HTERT RPE-1 (cell line): ENCODE measurements around the gene SLC19A1.

Source experiments
- in situ Hi-C: fragments of 300-500 bp; cut with MboI; formaldehyde crosslinking; loops from 4 replicates; pipeline ENCODE4 v1.14.3; 2020; ENCODE audit warnings: low sequenced_read_pairs

SLC19A1 gene

GRCh38 chr21:45546636-45547544 lies 4.7 kb upstream of the SLC19A1 start:
- in situ Hi-C loops = no loop called here

- in situ Hi-C loops = no loop called here
Measured at GRCh38 chr21:45545691-45546531, 3.7 kb upstream of the SLC19A1 start.

- in situ Hi-C loops = no loop called here
Measured at GRCh38 chr21:45545236-45545570, 3.0 kb upstream of the SLC19A1 start.

DNA sequence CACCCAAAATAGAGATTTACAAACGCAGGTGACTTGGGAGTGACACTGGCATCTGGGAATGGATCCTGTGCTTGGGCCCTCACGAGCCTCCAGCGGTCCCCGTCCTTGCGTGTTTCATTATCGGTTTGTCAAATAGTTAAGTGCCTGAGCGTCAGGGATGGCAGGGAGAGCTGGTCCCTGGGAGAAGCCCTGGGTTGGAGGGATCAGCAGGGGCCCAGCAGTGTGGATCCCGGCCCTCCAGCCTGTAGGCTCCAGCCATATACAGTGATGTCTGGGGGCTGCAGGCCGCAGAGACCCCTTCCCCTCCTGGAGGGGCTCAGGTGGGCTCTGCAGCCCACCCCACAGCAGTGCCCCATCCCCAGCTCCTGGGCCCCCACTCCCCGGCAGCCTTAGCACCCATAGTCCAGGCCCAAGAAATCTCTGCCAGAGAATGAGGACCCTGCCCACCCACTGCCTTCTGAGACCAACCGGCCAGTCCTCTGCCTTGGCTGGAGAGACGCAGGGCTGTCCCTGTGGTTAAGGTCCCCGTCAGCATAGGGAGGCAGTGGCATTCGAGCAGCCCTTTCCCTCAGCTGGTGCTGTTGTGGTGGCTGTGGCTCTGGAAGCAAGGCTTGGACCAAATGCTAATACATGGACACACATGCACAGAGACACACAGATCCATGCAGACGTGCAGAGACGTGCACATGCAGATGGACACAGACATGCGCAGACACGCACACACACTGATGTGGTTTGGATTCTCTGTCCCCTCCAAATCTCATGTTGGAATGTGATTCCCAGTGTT lies 2.4 kb upstream of the SLC19A1 start:
- in situ Hi-C loops = no loop called here

DNA sequence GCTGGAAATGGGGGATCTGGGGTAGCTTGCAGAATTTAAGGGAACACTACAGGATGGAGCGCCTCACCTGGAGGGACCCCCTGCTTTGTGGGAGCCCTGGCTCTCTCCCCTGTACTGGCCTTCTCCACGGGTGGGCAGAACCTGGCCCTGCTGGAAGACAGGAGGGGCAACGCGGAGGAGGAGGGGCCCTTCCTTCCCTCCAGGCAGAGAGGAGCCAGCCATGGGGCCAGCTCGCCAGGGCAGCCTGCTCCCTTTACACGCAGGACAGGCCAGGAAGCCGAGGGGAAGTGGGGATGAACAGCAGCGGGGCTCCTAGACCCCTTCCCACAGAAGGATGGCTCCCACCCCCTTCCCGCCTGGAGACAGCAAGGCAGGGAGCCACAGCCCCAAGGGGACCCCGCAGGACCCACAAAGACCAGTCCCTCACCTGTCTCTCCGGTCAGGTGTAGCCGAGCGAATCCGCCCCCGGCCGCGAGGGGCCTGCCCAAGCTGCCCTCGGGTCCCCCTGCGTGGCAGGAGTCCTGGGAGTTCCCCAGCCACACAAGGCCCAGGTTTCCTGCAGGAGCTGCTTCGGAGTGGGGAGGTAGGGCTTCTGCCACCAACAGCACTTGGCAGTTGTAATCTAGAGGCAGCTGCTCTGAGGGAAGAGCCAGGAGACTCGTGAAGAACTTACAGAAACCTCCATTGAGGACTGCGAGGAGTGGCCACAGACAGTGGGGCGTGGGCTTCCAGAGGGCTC lies 1.6 kb upstream of the SLC19A1 start:
- in situ Hi-C loops = no loop called here

DNA sequence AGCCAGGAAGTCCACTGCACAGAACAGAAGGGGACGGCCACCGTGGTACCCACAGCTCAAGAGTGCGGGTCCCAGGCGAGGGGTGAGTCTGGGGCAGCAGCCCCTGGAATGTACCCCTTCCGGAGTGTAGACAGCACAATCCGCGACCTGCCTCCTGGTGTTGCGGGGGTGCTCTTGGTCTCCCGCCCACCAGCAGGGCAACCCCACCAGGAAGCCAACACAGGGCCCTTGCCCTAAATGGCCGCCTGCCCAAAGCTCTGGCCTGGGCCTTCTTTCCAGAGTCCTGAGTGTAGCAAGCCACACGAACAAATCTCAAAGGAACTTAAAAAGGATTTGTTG lies 1.1 kb upstream of the SLC19A1 start:
- in situ Hi-C loops = no loop called here

DNA sequence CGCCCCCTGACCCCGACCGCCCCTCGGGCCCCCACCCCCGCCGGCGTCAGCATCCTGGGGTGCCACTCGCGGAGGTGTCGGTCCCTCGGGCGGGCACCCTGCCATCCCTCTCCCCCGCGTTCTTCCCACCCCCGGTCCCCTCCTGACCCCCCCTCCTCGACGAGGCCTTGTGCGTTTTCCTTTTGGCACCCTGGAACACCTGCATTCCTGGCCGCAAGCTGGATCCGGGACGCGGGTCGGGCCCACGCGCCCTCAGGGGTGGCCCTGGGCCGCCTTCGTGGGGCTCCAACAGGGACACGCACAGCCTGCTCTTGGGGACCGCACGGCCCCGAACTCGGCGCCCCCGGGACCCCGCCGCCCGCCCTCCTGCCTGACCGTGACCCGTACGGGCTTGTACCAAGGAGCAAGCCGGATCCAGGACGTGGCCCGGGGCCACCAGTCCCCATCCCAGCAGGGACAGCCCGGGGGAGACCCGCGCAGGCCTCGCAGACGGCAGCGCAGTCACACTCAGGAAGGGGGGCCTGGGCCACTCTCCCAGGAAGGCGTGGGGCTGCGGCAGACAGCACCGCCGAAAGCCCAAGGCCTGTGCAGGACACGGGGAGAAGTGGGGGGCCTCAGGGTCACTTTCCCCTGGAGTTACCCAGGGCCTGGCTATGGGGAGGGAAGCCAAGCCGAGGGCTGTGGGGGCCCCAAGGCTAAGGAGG lies 579 bp upstream of the SLC19A1 start:
- in situ Hi-C loops = no loop called here

- in situ Hi-C loops = no loop called here
Measured at GRCh38 chr21:45541221-45542039, 810 bp downstream of the SLC19A1 start.

DNA sequence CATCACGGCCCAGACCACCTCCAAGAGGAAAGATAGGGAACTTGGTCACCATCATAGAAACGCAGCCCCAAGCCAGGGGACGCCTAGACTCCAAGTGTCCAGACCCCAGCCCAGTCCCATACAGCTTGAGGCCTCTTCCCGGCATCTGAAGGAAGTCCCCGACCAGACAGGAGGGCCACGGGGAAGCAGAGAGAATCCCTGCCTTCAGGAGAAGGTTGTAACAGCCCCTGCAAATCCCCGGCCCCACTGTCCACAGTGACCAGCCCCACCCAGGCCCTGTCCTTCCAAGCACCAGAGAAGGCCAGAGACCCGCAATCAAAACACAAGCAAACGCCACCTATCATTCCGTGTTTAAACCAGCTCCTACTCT lies 1.7 kb downstream of the SLC19A1 start:
- in situ Hi-C loops = no loop called here

DNA sequence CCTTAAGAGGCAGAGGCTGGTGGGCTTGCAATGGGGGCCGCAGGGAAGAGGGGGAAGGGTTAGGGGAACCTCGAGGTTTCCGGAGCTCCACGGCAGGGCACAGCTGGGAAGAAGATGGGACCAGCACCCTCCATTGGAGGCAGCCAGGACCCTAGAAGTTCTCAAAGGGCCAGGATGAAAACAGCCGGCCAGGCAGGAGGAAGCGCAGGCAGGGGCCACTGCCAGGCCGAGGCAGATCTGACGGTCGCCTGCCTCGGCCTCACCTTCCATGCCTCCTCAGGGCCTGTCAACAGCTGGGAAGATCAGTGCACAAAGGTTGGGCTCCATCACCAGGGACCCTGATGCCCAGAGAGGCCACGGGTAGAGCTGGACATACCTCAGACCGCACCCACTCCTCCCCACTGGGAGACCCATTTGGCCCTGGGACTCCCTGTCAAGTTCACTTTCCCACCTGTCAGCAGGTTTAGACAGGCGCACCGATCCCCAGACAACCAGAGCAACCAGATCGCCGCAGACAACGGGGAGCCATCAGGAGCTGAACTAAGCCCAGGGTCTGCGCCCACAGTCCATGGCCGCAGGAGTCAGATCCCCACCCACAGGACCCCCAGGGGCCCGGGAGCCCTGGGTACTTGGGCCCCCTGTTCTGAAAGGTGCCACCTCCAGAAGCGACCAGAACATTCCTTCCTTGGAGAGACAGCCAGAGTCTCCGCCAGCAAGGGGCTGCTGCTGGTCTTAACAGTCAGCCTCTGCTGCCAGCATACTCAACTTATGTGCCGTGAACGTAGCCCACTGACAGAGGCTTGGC lies 2.2 kb downstream of the SLC19A1 start:
- in situ Hi-C loops = no loop called here

DNA sequence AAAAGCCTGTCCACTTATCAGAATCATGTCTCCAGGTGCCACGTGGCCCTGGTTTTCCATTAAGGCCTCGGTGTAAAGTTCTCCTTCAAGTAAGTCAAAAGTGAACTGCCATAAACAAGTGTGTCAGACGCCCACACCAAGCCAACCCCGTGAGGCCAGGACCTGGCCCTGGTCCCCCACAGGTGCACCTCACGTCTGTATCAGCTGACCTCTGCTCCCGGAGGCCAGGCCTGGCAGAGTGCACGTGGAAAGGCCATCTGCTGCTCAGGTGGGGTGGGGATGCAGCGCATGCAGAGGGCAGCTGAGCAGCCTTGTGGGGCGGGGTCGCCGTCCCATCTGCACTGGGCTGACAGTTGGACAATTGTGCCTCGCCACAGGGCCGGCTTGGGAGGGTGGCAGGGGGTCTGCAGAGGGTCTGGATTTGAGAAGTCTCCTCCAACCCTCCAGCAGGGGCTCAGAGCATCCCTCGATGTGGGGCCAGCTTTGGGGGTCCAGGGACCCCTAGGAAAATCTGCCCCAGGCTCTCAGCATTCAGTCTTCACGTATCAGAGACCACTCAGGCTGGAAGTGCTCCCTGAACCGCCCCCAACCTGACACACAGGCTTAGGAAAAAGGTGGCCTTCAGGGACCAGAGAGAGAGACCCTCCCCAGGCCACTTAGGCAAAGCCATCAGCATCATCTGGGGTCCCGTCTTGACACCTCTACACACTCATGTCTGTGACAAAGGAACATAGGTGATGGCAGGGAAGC lies 3.0 kb downstream of the SLC19A1 start:
- in situ Hi-C loops = no loop called here

DNA sequence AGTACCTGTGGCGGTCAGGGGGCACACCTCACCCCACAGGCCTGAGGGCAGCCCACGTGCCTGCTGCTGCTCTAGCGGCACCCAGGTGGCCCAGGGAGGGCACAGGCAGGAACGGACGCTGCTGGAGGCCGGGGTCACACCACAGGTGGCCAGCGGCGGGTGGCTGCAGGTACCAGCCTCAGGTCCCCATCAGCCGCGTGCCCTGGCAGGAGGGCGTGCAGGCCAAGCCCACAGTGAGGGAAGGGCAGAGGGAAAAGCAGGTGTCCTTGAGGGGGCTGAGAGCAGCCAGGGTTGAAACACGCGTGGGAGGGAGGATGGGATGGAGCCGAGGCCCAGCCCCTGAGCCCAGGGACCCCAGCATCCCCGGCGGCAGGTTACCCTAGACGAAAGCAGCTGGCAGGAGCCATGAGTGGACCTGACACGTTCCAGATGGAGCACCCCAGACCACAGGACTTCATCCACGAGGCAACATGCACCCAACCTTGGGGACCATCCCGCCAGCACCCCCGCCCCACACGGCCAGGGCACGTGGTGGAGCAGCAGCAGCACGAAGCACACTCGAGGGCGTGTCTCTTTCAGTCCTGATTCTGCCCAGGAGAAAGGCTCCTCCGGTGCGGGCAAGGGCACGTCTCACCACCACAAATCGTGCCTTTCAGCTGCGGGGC lies 3.7 kb downstream of the SLC19A1 start:
- in situ Hi-C loops = no loop called here

DNA sequence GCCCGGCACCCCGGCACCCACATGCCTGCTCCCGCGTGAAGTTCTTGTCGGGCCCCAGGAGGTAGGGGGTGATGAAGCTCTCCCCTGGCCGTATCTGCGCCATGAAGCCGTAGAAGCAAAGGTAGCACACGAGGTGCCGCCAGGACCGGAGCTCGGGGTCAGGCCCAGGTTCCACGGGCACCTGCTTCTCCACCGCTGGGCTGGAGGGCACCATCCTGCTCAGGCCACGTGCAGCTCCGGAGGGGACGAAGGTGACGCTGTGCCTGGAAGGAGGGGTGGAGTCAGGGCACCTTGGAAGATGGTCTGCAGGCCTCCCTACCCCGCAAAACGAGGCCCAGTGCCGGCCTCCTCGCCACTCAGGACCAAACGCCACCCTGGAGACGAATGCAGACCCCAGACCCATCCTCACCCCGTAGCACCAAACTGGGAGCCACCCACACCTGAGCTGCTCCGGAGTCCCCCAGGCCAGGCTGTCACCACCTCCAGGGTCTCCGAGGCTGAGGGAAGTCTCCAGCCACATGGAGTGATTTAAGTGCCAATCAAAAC lies 4.4 kb downstream of the SLC19A1 start:
- in situ Hi-C loops = no loop called here

DNA sequence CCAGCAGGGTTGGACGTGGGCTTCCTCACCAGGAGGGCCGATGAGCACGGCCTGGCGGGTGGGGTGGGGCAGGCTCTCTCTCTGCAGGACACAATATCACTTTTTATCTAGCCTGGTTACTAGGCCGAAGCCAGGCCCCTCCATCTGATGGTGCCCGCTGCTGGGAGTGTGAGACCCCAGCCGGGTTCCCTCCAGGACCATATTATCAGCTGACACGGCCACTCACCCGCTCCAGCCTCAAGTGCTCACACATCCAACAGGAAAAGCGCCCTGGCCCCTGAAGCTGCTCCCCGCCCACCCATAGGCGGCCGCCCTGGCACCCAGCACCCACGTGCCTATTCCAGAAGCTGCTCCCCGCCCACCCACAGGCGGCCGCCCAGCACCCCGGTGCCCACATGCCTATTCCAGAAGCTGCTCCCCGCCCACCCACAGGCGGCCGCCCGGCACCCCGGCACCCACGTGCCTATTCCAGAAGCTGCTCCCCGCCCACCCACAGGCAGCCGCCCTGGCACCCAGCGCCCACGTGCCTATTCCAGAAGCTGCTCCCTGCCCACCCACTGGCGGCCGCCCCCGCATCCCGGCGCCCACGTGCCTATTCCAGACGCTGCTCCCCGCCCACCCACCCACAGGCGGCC lies 5.0 kb downstream of the SLC19A1 start:
- in situ Hi-C loops = no loop called here

DNA sequence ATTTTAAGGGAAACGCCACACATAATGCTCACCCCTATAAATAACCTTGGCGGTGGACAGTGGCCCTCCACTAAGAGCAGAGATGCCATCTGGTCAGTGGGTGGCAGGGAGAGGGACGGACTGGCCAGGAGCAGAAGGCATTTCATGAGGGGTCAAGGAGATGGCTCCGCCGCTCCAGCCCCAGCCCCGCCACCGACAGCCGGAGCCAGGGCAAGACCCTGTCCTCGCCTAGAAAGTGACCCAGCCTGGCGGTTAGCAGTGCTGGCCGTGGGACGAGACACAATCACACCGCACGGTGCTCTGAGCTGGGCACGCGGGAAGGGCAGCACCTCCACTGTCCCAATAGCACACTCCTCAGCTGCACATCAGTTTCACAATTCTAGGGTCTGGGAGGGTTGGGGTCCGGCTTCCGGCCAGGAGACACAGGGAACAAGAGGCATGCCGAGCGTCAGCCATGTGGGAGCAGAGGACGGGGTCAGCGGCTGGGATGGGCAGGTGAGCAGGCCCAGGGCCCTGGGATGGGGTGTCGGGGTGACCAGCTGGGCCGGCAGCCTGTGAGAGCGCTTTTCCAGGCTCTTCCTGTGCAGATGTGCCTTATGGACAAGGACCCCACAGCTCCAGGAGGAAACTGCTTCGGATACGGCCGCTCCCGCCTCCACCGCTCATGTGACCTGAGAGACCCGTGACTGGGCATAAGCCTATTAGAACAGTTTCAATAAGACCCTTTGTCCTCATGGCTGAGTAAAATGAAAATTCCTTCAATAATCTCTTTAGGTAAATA lies 5.7 kb downstream of the SLC19A1 start:
- in situ Hi-C loops = no loop called here
